ENCODE results near the gene ZNF778.

ZNF778 gene

DNA sequence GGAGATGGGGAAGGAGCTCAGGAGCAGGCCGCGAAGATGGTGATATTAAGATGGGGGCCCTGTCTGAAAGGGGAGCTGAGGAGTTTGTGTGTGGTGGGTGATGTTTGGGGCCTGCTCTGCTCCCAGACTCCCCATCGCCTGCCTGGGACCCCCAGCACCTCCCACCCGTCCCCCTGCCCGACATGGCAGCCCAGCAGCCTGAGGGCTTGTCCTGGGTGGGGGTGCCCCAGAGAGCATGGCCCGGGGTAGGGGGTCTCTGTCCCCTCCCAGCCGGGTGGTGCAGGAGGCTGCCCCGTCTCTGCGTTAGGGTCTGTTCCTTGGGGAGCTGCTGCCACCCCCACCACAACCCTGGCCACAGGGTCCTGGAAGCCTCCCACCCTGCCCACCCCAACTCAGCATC lies 40.8 kb upstream of the ZNF778 start:
- no peak for DNase-seq (ENCODE audit: low spot score)
- TF ChIP-seq, protein P1, sequence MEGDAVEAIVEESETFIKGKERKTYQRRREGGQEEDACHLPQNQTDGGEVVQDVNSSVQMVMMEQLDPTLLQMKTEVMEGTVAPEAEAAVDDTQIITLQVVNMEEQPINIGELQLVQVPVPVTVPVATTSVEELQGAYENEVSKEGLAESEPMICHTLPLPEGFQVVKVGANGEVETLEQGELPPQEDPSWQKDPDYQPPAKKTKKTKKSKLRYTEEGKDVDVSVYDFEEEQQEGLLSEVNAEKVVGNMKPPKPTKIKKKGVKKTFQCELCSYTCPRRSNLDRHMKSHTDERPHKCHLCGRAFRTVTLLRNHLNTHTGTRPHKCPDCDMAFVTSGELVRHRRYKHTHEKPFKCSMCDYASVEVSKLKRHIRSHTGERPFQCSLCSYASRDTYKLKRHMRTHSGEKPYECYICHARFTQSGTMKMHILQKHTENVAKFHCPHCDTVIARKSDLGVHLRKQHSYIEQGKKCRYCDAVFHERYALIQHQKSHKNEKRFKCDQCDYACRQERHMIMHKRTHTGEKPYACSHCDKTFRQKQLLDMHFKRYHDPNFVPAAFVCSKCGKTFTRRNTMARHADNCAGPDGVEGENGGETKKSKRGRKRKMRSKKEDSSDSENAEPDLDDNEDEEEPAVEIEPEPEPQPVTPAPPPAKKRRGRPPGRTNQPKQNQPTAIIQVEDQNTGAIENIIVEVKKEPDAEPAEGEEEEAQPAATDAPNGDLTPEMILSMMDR (IDR thresholded peaks at IDR 0.05; ENCODE audit: extremely low read depth, missing control alignments), result no peak

GRCh38 chr16:89177501-89177900 lies 40.0 kb upstream of the ZNF778 start:
- TF ChIP-seq, protein P1 (IDR thresholded peaks at IDR 0.05; ENCODE audit: extremely low read depth, missing control alignments), result no peak
- DNase-seq (ENCODE audit: low spot score), result no peak

- TF ChIP-seq, protein P1 (IDR thresholded peaks at IDR 0.05; ENCODE audit: extremely low read depth, missing control alignments), result no peak
- no peak for DNase-seq (ENCODE audit: low spot score)
These were observed 38.9 kb upstream of the ZNF778 start for GRCh38 chr16:89178453-89179147.

GRCh38 chr16:89179148-89179484 lies 38.4 kb upstream of the ZNF778 start:
- TF ChIP-seq, protein P1 (IDR thresholded peaks at IDR 0.05; ENCODE audit: extremely low read depth, missing control alignments), result no peak
- no peak for DNase-seq (ENCODE audit: low spot score)

DNA sequence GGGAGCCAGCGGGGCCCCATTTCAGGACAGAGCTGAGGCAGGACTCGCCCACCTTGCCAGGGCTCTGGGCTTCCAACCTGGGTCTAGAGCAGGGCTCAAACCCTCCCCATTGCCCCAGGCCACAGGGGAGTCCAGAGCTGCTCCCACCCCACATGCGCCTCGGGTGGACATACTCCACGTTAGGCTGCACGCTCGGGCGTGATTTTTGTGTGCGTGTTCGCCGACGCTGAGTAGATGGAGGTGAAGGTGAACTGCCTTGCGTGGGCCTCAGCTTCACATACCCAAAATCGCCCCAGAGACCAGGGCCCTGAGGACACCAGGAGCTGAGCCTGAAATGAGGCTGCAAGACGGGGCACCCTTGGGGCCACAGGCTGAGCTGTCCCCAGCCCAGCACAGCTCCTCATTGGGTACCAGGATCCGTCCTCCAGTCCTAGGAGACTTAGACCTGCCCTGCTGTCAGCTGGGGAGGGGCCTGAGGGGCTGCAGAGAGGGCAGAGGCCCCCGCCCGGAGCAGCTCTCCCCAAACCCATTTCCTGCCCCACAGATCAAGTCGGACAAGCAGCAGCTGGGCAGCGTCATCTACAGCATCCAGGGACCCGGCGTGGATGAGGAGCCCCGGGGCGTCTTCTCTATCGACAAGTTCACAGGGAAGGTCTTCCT lies 37.7 kb upstream of the ZNF778 start:
- TF ChIP-seq, protein P1 (IDR thresholded peaks at IDR 0.05; ENCODE audit: extremely low read depth, missing control alignments), result no peak
- no peak for DNase-seq (ENCODE audit: low spot score)

- DNase-seq (ENCODE audit: low spot score), result no peak
- TF ChIP-seq, protein P1 (IDR thresholded peaks at IDR 0.05; ENCODE audit: extremely low read depth, missing control alignments), result no peak
These were observed 34.0 kb upstream of the ZNF778 start for GRCh38 chr16:89183463-89183862.

DNA sequence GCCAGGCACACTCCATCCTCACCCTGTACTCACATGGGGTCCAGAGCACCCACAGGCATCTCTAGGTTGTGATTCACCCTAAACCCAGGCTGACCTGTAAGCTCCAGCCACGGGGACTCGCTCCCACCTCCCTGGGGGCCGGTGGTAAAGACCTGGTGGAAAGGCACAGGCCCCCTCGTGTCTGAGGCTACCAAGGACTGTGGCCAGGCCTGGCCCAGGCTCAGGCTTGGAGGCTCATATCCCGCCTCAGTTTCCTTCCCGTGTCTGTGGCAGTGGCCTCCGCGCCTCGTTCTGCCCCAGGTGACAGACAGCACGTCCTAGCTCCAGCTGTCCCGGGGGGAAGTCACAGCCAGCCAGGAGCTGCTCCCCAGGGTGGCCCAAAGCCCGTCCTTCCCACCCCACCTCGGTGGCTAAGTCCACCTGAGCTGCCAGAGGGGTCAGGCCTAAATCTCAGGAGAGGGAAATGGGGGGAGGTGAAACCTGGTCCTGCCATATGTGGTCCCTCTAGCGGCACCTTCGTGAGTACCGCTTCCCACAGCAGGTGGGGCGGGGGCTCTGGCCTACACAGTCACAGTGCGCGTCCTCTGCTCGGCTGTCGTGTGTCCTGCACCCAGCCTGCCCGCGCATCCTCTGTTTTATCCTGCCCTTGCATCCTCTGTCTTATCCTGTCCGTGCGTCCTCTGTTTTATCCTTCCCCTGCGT lies 33.4 kb upstream of the ZNF778 start:
- TF ChIP-seq, protein P1 (IDR thresholded peaks at IDR 0.05; ENCODE audit: extremely low read depth, missing control alignments), result no peak
- DNase-seq (ENCODE audit: low spot score), result no peak

All from GM20000 (cell line).